Effector memory CD8-positive, alpha-beta T cell (primary cell): ENCODE measurements around the gene EEPD1.

ENCODE experiments used
- ATAC-seq: fragments of 150-1000 bp; cut with Tn5 transposase; replicated peaks from 2 replicates; pipeline ENCODE4 v1.10.0; 2021; ENCODE audit warnings: mild to moderate bottlenecking, moderate library complexity
- DNase-seq, 3 experiments: peaks; one replicate each; pipeline ENCODE4 v3.0.0; 2021
- H3K27ac Mint-ChIP-seq, 2 donors: one replicate each; pipeline ENCODE4 v1.8.0; 2022; ENCODE audit warnings: mild to moderate bottlenecking in 2 of 2, mixed read lengths in 2 of 2, moderate library complexity in 2 of 2
- H3K27me3 Mint-ChIP-seq, 2 donors: one replicate each; pipeline ENCODE4 v1.8.0; 2022; ENCODE audit warnings: mixed read lengths in 2 of 2
- H3K36me3 Mint-ChIP-seq: one replicate; pipeline ENCODE4 v1.8.0; 2022; ENCODE audit warnings: mild to moderate bottlenecking, moderate library complexity, mixed read lengths; ENCODE audit not compliant: insufficient read depth
- H3K4me1 Mint-ChIP-seq, 2 donors: one replicate each; pipeline ENCODE4 v1.8.0; 2022; ENCODE audit warnings: low read depth in 2 of 2, mixed read lengths in 2 of 2
- H3K4me3 Mint-ChIP-seq, 2 donors: one replicate each; pipeline ENCODE4 v1.8.0; 2022; ENCODE audit warnings: mild to moderate bottlenecking in 2 of 2, mixed read lengths in 2 of 2, moderate library complexity in 2 of 2
- H3K9me3 Mint-ChIP-seq, 2 donors: one replicate each; pipeline ENCODE4 v1.8.0; 2022; ENCODE audit warnings: mixed read lengths in 2 of 2

The EEPD1 gene

GRCh38 chr7:36209814-36210183, 56.7 kb downstream of the EEPD1 start:
- Mint-ChIP-seq H3K27ac (peak overlapping the region in 1 of 2 donors; percentile 91), H3K9me3 (no peaks in the 10 kb centered on the region), H3K4me1 (peaks cover 8 to 28% of the 10 kb centered on the region in 2 donors), H3K4me3 (peak overlapping the region in 1 of 2 donors; percentile 60), H3K27me3 (peaks cover 0 to 7% of the 10 kb centered on the region in 2 donors), H3K36me3 (peaks cover 10% of the 10 kb centered on the region)
- ATAC-seq (no peak), DNase-seq (no peak)

GRCh38 chr7:36210291-36210922, 57.4 kb downstream of the EEPD1 start:
- Mint-ChIP-seq H3K4me3 (no peak overlapping the region), H3K27ac (peak overlapping the region in 1 of 2 donors; percentile 1), H3K9me3 (no peaks in the 10 kb centered on the region), H3K36me3 (peaks cover 10% of the 10 kb centered on the region), H3K4me1 (peaks cover 8 to 28% of the 10 kb centered on the region in 2 donors), H3K27me3 (peaks cover 0 to 7% of the 10 kb centered on the region in 2 donors)
- no peak for ATAC-seq
- DNase-seq = no peak

- DNase-seq = no peak
- no peak for ATAC-seq
- Mint-ChIP-seq H3K36me3 (no peaks in the 10 kb centered on the region), H3K9me3 (no peaks in the 10 kb centered on the region), H3K4me3 (no peak overlapping the region), H3K4me1 (peaks cover 4% of the 10 kb centered on the region in 2 donors), H3K27ac (no peak overlapping the region), H3K27me3 (peaks cover 0 to 22% of the 10 kb centered on the region in 2 donors)
Measured at GRCh38 chr7:36214608-36215456, 61.8 kb downstream of the EEPD1 start.

- Mint-ChIP-seq H3K4me3 (no peak overlapping the region), H3K4me1 (peaks cover 4% of the 10 kb centered on the region in 2 donors), H3K9me3 (no peaks in the 10 kb centered on the region), H3K27ac (no peak overlapping the region), H3K27me3 (peaks cover 0 to 24% of the 10 kb centered on the region in 2 donors), H3K36me3 (no peaks in the 10 kb centered on the region)
- ATAC-seq (no peak), DNase-seq (no peak)
Measured at GRCh38 chr7:36215457-36215765, 62.4 kb downstream of the EEPD1 start.

GRCh38 chr7:36216063-36216684, 63.1 kb downstream of the EEPD1 start:
- no peak overlapping the region for H3K4me3 Mint-ChIP-seq
- H3K9me3 Mint-ChIP-seq = no peaks in the 10 kb centered on the region
- ATAC-seq (no peak), DNase-seq (no peak)
- no peaks in the 10 kb centered on the region for H3K4me1 Mint-ChIP-seq
- H3K36me3 Mint-ChIP-seq = no peaks in the 10 kb centered on the region
- no peak overlapping the region for H3K27ac Mint-ChIP-seq
- peaks cover 0 to 17% of the 10 kb centered on the region in 2 donors for H3K27me3 Mint-ChIP-seq

- ATAC-seq (no peak), DNase-seq (no peak)
- Mint-ChIP-seq H3K27ac (no peak overlapping the region), H3K4me3 (no peak overlapping the region), H3K4me1 (no peaks in the 10 kb centered on the region), H3K36me3 (no peaks in the 10 kb centered on the region), H3K9me3 (no peaks in the 10 kb centered on the region), H3K27me3 (peaks cover 0 to 17% of the 10 kb centered on the region in 2 donors)
Measured at GRCh38 chr7:36217211-36217960, 64.3 kb downstream of the EEPD1 start.

- Mint-ChIP-seq H3K27me3 (peaks cover 0 to 17% of the 10 kb centered on the region in 2 donors), H3K27ac (no peak overlapping the region), H3K9me3 (no peaks in the 10 kb centered on the region), H3K4me3 (no peak overlapping the region), H3K36me3 (no peaks in the 10 kb centered on the region), H3K4me1 (no peaks in the 10 kb centered on the region)
- DNase-seq = no peak
- ATAC-seq = no peak
Measured at GRCh38 chr7:36217961-36218284, 64.9 kb downstream of the EEPD1 start.

GRCh38 chr7:36219429-36219828, 66.4 kb downstream of the EEPD1 start:
- no peak for ATAC-seq

GRCh38 chr7:36223851-36224250, 70.8 kb downstream of the EEPD1 start:
- no peak for DNase-seq
- H3K27ac Mint-ChIP-seq = no peak overlapping the region
- no peak overlapping the region for H3K4me3 Mint-ChIP-seq
- no peak for ATAC-seq
- H3K36me3 Mint-ChIP-seq = no peaks in the 10 kb centered on the region
- peaks cover 0 to 12% of the 10 kb centered on the region in 2 donors for H3K27me3 Mint-ChIP-seq
- no peaks in the 10 kb centered on the region for H3K9me3 Mint-ChIP-seq
- no peaks in the 10 kb centered on the region for H3K4me1 Mint-ChIP-seq

More at GRCh38 chr7:36219429-36219828, 66.4 kb downstream of the EEPD1 start:
- Mint-ChIP-seq H3K4me1 (no peaks in the 10 kb centered on the region), H3K27ac (no peak overlapping the region), H3K9me3 (no peaks in the 10 kb centered on the region), H3K27me3 (peaks cover 0 to 17% of the 10 kb centered on the region in 2 donors), H3K36me3 (no peaks in the 10 kb centered on the region), H3K4me3 (no peak overlapping the region)
- DNase-seq = no peak

GRCh38 chr7:36224934-36225858, 72.1 kb downstream of the EEPD1 start:
- Mint-ChIP-seq H3K9me3 (no peaks in the 10 kb centered on the region), H3K36me3 (no peaks in the 10 kb centered on the region), H3K4me3 (no peak overlapping the region), H3K27ac (no peak overlapping the region), H3K4me1 (no peaks in the 10 kb centered on the region), H3K27me3 (no peaks in the 10 kb centered on the region)
- ATAC-seq (no peak), DNase-seq (no peak)

GRCh38 chr7:36226151-36226550, 73.1 kb downstream of the EEPD1 start:
- H3K4me3 Mint-ChIP-seq = no peak overlapping the region
- no peaks in the 10 kb centered on the region for H3K4me1 Mint-ChIP-seq
- peak overlapping the region in 1 of 2 donors; percentile 78 for H3K27ac Mint-ChIP-seq
- ATAC-seq (no peak), DNase-seq (no peak)
- H3K36me3 Mint-ChIP-seq = peaks cover 2% of the 10 kb centered on the region
- H3K9me3 Mint-ChIP-seq = no peaks in the 10 kb centered on the region
- H3K27me3 Mint-ChIP-seq = no peaks in the 10 kb centered on the region

GRCh38 chr7:36227223-36227622, 74.2 kb downstream of the EEPD1 start:
- DNase-seq (no peak), ATAC-seq (no peak)
- Mint-ChIP-seq H3K4me3 (no peak overlapping the region), H3K36me3 (peaks cover 2% of the 10 kb centered on the region), H3K27ac (no peak overlapping the region), H3K9me3 (no peaks in the 10 kb centered on the region), H3K4me1 (no peaks in the 10 kb centered on the region), H3K27me3 (no peaks in the 10 kb centered on the region)

- Mint-ChIP-seq H3K9me3 (no peaks in the 10 kb centered on the region), H3K27me3 (no peaks in the 10 kb centered on the region), H3K4me1 (no peaks in the 10 kb centered on the region), H3K4me3 (no peak overlapping the region), H3K36me3 (peaks cover 2% of the 10 kb centered on the region), H3K27ac (no peak overlapping the region)
- DNase-seq (no peak), ATAC-seq (no peak)
Measured at GRCh38 chr7:36228039-36228438, 75.0 kb downstream of the EEPD1 start.
